CD4-positive, alpha-beta T cell treated with Interleukin-15 for 1 hour (primary cell): ENCODE measurements around the gene SLC28A1.
A peak's percentile ranks its signal among the peaks of the same experiment; 100 is the strongest.

Experiments used
- DNase-seq: peaks from one replicate; pipeline ENCODE4 v3.0.0-alpha.2; 2020

The SLC28A1 gene

DNA sequence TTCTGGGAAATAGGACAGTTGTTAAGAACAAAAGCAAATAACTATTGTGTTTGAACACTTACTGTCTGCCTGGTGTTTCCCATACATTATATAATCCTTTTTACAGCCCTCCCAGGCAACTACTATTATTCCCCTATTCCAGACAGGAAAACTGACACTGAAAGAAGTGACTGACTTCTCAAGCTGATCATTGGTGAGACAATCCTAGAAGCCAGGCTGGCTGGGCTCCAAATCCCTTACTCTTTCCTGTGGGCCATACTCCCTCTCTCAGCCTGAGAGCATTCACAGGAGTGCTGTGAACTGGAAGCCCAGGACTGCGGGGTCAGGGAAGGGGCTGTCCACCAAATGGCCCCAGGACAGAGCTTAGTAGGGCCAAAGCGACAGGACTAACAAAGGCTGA is 58.0 kb downstream of the SLC28A1 start:
- DNase-seq = no peak

DNA sequence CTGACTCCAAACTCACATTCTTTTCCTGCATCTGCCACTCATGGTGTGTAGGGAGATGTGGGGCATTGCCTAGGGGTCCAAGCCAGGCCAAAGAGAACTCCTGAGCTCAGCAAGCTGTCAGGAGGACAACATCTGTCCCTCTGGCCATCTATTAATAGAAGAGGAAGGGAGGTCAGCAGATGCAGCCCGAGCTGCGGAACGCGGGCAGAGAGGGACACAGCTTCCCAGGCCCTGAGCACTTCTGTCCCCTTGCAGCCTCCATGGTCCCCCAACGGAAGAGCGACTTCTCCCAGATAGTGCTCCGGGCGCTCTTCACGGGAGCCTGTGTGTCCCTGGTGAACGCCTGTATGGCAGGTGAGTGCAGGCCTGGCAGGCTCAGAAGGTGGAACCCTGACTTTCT is 59.8 kb downstream of the SLC28A1 start:
- no peak for DNase-seq

DNA sequence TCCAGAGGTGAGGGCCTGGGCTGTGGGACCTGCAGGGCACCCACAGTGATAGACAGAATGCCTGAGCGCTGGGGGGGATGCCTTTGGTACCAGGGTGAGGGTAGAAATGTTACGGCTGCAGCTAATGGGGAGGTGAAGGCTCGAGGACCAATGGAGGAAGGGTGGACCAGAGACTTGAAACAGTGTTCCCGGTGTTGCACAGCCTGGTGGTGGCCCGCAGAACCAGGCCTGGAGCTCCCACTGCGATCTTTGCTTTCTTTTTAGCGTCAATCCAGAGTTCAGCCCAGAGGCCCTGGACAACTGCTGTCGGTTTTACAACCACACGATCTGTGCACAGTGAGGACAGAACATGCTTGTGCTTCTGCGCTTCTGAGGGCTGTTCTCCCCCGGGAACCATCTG is 60.4 kb downstream of the SLC28A1 start:
- no peak for DNase-seq

DNA sequence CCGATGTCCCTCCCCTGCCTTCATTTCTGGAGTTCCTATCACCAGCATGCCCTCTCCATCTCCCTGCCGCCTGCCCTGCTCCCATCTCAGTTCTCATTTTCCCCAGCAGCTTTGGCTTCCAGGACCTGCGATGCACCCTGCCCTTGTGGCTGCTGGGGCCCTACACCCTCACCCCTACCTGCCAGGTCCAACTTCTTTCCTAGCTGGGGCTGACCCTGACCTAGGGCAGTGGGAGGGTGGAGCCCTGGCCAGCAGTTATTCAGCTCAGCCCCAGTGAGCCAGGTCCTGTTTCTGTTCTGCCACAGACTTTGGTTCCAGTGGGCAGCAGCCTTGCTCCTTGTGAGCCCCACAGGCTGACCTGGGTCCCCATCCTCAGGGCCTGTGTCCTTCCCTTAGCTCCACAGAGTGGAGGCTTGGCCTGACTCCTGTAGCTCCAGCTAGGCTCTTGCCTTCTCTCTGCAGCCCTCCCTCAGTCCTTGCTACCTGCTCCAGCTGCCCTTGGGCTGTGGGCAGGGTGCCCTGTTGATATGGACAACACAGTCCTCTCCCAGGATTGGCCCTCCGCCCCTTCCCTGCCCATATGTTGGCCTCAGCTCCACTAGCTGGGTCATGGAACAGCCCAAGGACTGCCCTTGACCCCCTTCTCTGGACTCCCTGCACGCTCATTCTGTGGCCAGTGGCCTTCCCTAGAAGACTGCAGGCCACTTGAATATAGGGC is 62.5 kb downstream of the SLC28A1 start:
- no peak for DNase-seq

DNA sequence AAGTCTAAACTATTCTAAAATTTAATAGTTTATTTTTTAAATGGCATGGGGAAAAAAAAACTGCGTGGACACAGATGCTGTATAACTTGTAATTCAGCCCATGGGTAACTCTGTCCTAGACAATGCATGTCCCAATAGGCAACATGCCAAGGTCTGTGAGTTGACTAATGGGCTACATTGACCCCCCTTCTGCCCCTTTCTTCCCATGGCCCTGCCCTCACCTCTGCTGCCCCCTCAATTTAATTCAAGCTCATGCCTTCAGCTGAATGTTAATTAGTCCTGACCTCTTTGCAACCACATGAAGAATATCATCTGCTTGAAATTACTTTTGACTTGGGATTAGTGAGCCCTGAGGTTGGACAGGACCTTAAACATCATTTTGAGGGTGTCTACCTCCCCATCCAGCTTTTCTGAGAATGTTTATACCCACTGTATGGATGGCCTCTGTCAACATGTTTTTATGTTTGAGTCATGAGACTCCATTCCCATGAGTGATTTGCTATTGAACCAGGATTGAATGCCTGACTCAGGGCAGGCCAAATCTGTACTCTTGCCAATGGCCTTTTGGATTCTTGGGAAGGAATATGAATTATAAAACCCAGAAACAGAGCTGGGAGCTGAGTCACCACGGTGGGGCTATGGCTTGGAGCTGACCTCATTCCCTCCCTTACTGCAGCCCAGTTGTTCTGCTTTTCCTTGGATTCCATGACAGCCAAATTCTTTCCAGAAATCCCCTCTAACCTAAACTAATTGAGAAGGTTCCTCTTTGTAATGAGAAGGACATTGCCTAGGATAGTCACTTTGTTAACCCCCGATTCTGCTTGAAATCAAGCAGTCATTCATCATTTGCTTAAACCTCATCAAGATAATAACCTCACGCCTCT is 63.7 kb downstream of the SLC28A1 start:
- no peak for DNase-seq

DNA sequence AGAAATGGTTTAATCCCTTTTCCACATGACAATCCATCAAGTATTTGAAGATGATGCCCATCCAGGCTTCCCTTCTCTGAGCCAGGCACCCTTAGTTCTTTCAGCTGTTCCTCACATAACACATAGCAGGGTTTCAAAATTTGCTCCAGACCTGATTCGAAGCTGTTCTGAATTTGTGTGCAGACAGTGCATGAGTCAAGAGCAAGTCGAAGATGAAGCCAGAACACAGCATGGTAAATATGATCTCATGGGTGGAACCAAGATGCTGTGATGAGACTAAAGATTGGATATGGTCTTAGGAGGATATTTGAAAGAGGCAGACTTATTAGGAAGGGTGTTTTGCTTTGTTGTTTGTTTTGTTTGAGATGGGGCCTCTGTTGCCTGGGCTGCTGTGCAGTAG is 64.6 kb downstream of the SLC28A1 start:
- no peak for DNase-seq

DNA sequence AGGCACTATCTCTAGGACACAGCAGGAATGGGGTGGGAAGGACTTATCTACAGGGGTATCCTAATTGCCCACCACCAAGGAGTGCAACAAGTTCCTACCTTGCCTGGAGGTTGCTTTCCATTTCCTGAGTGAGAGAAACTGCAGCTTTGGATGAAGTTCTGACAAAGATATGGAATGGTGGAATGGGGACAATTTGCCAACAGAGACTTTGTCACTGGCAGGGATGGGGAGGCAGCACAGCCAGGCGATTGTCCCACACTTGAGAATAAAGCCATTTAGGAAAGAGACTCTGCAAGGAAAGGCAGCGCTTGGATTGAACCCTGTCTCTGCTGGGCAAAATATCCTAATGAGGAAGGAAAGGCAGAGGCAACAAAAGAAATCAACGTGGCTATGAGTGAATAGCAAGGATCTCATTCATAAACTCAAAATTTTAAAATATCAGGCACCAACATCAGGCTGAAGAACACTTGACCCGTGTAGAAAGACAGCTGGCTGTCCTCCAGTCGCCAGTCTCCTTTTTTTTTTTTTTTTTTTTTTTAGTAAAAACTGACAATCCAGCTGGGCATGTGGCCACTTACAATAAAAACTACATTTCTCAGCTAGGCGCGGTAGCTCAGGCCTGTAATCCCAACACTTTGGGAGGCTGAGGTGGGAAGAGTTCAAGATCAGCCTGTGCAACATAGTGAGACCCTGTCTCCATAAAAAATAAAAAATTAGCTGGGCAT is 65.5 kb downstream of the SLC28A1 start:
- no peak for DNase-seq

DNA sequence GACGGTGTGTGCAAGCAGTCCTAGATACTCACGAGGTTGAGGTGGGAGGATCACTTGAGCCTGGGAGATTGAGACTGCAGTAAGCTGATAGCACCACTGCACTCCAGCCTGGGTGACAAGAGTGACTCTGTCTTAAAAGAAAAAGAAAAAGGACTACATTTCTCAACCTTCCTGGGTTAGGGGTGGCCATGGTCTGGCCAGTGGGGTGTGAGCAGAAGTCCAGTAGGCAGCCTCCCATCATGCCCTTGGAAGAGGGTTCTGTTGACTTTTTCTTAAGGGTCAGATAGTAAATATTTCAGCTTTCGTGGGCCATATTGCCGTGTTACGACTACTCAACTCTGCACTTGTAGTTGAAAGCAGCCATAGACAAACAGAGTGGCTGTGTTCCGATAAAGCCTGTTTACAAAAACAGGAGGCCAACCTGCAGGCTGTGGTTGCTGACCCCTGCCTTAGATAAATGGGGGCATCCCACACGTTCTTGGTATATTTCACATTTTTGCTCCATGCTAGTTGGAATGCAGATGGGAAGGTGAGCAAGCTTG is 66.2 kb downstream of the SLC28A1 start:
- no peak for DNase-seq

DNA sequence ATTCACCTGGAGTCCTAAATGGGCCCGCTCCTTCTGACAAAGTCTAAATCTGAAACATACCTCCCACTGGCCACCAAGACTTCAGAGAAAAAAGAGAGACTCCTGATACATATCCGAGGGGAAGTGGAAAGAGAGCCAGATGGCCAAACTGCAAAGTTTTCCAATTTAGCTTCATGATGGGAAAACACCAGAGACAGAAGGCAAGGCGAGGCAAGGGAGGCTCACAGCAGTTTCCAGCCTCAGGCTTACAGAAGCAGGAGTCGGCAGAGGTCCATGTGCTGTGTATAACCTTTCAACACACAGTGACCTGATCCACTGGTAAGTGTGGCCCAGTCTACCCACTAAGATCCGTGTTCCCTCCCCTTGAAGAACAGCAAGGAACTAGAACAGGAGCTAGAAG is 67.3 kb downstream of the SLC28A1 start:
- DNase-seq = no peak

DNA sequence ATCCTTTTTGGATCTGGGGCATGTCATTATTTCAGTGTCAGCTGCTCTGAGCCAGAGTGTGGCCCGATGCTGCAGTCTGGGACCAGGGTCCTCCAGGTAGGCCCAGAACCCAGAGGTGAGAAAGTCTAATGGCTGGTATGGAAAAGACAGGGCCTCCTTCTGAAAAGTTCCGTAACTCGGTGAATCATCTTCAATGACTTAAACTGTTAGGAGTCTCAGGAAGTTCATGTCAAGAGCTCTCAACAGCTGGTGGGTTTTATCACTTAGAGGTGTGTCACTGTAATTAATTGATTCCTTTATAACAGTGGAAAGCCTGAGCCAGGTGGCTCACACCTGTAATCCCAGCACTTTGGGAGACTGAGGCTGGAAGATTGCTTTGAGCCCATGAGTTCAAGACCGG is 68.7 kb downstream of the SLC28A1 start:
- no peak for DNase-seq

DNA sequence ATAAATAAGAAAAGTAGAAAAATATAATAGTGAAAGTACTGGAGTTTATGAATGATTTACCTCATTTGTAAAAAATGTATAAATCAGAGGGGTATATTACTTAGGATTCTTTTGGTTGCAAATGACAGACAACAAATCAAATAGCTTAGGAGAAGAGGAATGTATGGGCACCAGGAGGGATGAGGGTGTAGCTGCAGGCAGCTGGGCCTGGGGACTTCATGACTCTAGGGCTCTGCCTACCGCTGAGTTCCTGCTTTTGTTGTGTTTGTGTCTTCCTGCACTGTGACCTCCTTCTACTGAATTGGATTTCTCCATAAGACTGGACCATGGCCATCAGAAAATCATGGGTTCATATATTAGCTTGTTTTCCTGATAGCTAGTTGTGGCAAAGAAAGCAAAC is 69.3 kb downstream of the SLC28A1 start:
- DNase-seq = no peak

DNA sequence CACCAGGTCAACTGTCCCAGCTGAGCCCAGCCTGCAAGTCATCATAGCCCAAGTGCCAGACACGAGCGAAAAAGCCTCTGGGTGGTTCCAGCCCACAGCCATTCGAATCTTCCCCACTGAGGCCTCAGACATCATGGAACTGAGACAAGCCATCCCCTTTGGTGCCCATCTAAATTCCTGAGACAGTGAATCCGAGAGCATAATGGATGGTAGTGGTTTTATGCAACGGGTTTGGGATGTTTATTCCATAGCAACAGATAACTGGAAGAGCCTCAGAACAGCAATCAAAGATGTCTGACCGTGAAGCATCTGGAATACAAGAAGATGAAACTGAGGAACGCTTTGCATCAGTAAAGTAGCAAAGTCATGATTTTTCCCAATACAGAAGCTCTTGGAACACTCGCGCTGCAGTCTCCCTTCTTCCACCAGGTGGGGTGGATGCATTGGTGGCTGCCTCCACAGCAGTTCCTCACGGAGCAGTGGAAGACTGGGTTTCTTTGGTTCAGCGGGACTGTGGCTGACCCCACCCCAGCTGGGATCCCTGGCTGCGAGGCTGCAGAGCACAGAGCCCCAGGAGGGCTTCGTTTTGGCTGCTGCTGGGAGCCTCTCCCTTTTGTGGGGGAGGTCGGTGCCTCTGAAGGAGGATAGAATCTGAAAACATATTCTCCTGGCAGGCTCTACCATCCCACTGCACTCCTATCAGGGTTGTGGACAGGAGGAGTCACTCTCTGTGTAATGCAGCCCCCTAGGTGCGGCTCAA is 70.8 kb downstream of the SLC28A1 start:
- peak; percentile 44 for DNase-seq

DNA sequence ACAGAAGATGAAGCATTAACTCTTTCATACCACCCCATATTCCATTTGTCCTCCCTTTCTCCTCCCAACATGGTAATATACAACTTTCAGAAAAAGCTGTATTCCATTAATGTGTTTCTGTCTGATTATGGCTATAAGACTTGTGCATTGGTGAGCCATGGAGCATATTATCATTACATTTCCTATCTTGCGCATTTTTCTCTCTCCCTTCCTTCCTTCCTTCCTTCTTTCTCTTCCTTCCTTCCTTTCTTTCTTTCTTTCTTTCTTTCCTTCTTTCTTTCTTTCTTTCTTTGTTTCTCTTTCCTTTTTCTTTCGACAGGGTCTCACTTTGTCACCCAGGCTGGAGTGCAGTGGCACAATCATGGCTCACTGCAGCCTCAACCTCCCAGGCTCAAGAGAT is 71.7 kb downstream of the SLC28A1 start:
- DNase-seq = no peak

DNA sequence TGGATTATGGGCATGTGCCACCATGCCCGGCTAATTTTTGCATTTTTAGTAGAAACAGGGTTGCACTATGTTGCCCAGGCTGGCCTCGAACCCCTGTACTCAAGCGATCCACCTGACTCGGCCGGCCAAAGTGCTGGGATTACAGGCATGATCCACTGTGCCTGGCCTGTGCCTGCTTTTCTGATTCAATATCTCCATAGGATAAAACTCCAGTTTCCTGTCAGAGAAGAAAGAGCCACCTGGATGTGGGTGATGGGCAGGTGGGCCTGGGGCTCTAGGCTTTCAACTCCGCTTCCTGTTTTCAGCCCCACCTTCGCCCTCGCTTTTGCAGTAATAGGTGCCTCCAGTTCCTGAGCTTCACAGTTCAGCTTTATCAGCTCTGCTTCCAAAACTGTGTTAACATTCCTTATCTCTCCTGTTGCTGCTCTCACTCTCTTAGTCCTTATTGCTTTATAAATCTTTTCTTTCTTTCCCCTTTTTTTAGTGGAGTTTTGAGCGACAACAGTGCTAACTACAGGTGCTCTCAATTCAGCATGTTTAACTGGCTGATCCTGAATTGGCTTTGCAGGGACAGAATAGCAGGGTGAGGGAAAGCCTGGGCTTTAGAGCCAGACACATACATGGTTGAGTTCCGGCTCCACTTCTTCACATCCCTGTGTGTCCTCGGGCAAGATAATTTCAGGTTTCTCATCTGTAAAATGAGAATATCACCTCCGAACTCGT is 76.1 kb downstream of the SLC28A1 start:
- no peak for DNase-seq

DNA sequence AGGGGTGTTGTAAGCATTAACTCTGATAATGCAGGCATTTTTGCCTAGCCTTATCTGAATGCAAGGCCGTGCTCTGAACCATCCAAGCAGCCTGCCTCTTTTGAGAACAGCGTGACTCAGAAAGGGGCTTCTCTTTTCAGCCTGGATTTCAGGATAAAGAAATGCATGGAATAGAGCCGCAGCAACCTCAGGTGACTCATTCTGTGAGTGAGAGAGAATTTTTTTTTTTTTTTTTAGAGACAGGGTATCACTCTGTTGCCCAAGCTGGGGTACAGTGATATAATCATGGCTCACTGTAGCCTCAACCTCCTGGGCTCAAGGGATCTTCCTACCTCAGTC is 76.6 kb downstream of the SLC28A1 start:
- no peak for DNase-seq

DNA sequence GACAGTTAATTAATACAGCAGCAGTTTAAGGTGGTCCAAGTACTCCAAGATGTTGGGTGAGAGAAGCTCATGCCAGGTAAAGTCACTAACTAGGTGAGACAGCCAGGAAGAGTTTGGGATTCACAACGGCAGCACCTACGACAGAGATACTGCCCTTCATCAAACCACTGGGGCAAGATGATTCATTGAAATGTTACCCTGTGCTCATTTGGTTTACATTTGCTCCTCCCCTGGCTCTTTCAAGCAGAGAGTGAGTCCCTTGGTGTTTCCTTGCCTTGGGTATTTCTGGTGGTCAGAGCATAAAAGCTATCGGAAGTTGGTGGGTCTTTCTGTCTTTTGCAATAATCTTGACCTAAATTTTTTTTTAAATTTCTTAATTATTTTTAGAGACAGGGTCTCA is 77.2 kb downstream of the SLC28A1 start:
- DNase-seq = no peak

DNA sequence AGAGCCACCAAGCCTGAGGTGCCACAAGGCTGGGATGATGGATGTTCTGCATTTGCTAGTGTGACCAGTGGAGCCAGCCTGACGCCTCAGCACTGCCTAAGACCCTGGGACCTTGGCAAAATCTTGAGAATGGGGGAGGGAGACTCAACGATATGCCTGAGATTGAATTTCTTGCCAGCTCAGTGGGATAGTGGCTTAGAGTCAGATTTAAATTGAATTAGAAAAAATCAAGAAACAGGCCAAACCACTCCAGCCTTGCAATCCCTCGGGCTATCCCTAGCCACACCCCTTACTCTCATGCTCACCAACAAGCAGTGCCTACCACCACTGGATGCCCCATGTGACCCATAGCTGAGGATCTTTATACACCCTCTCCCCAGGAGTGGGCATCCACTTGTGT is 78.5 kb downstream of the SLC28A1 start:
- DNase-seq = no peak

DNA sequence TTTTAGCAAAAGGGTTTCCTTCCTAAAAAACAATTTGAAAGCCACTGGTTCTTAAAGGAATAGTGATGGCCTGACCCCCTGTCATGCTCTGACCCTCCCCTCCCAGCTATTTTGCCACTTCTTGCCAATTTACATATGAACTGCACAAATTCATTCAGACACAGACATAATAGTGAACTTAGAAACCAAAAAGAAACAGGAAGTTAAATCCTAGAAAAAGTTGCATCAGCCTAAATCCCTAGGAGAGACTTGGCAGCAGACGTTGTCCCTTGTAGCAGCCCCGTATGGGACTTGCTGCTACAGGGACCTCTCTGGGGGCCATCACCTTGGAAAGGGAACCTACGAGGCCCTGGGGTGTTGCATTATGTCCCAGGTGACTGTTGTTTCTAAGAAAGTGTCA is 82.9 kb downstream of the SLC28A1 start:
- no peak for DNase-seq

DNA sequence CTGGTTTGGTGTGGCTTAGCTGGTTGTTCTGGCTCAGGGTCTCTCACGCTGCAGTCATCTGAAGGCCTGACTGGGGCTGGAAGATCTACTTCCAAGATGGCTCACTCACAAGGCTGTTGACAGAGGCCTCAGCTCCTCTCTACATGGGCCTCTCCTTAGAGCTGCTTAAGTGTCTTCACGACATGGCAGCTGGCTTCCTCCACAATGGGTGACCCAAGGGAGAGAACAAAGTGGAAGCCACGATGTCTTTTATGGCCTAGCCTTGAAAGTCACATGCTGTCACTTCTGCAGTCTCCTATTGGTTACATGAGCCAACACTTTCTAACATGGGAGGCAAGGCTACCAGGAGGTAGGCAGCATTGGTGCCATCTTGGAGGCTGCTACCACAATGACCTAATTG is 83.8 kb downstream of the SLC28A1 start:
- DNase-seq = no peak

DNA sequence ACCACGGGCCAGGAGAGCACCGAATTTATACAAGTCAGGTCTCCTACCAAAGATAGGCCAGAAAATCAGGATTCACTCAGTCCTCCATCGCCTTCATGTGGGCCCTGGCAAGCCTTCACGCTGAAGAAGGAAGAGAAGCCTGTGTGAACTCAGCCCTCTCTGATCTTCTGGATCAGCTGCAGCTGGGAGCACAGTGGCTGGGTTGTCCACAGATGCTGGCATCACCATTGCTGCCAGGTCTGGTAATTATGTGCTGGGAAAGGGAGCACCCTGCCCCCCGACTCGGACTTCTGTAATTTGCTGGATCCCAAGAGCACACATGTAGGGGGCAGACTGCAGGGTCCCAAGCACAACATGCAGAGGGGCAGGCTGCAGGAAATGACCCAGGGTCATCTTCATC is 84.8 kb downstream of the SLC28A1 start:
- DNase-seq = no peak

DNA sequence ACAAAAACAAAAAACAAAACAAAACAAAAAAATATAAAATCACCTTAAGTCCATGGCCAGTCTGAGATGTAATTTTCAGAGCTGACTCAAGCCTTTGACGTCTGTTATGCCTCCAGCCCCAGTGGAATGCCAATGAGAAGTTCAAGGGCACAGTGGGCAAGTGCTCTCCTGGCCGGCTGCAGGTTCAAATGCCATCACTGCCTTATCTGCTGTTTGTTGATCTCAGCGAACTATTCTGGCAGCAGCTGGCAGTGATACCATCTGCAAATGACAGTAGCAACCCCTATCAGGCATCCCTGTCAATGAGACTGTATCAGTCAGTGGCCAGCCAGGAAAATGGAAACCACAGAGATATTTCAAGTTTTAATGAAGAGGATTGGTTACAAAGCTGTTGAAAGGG is 86.4 kb downstream of the SLC28A1 start:
- no peak for DNase-seq
